GM23338 (cell line): ENCODE results near the gene KRTAP10-5. TPM values are rescaled to one million over a fixed set of nuclear protein-coding genes. Genes with fewer than 3 reads are reported as not detected.

ENCODE experiments used
- ATAC-seq: fragments of 200-7000 bp; cut with Tn5 transposase; 3 replicates; pipeline ENCODE4 v1.9.1; 2020
- DNase-seq: peaks from one replicate; pipeline ENCODE4 v3.0.0-alpha.2; 2015; ENCODE audit warnings: low spot score
- H2AFZ ChIP-seq: fragments of 200-600 bp; sonication (generic); 2 replicates; pipeline ENCODE4 v1.8.0; 2016; ENCODE audit warnings: antibody characterized with exemption, mild to moderate bottlenecking, moderate library complexity
- H3F3A ChIP-seq: fragments of 200-600 bp; sonication (generic); replicated peaks from 2 replicates; pipeline ENCODE4 v1.8.0; 2017; ENCODE audit warnings: antibody characterized with exemption, mixed run types, low read depth
- H3K27ac ChIP-seq: fragments of 200-600 bp; sonication (generic); 2 replicates; pipeline ENCODE4 v1.6.1; 2016; ENCODE audit warnings: low read depth
- H3K27me3 ChIP-seq: fragments of 200-600 bp; sonication (generic); 2 replicates; pipeline ENCODE4 v1.8.0; 2016; ENCODE audit warnings: mild to moderate bottlenecking, mixed run types, moderate library complexity; ENCODE audit not compliant: insufficient read depth
- H3K36me3 ChIP-seq: fragments of 200-600 bp; sonication (generic); 2 replicates; pipeline ENCODE4 v1.8.0; 2016; ENCODE audit warnings: mild to moderate bottlenecking; ENCODE audit not compliant: insufficient read depth
- H3K4me1 ChIP-seq: fragments of 200-600 bp; sonication (generic); 2 replicates; pipeline ENCODE4 v1.8.0; 2016; ENCODE audit warnings: mild to moderate bottlenecking, moderate library complexity; ENCODE audit not compliant: insufficient read depth
- H3K4me2 ChIP-seq: fragments of 200-600 bp; sonication (generic); 2 replicates; pipeline ENCODE4 v1.7.1; 2017; ENCODE audit warnings: mixed run types
- H3K4me3 ChIP-seq: fragments of 200-600 bp; sonication (generic); 2 replicates; pipeline ENCODE4 v1.6.1; 2016; ENCODE audit warnings: mixed run types
- H3K79me2 ChIP-seq: fragments of 200-600 bp; sonication (generic); replicated peaks from 2 replicates; pipeline ENCODE4 v1.8.0; 2017; ENCODE audit warnings: mild to moderate bottlenecking; ENCODE audit not compliant: insufficient read depth
- H3K9me2 ChIP-seq: fragments of 200-600 bp; sonication (generic); 2 replicates; pipeline ENCODE4 v1.8.0; 2017; ENCODE audit not compliant: insufficient read depth
- H4K20me1 ChIP-seq: fragments of 200-600 bp; sonication (generic); replicated peaks from 2 replicates; pipeline ENCODE4 v1.8.0; 2017; ENCODE audit warnings: mild to moderate bottlenecking; ENCODE audit not compliant: insufficient read depth
- H3K27ac Mint-ChIP-seq: 2 replicates; pipeline ENCODE4 v1.8.0; 2020; ENCODE audit warnings: inconsistent platforms, mild to moderate bottlenecking, moderate library complexity, mixed read lengths
- H3K27me3 Mint-ChIP-seq: 3 replicates; pipeline ENCODE4 v1.8.0; 2022; ENCODE audit warnings: low read depth, mild to moderate bottlenecking, moderate library complexity, mixed read lengths, inconsistent platforms; ENCODE audit not compliant: insufficient read depth, poor library complexity
- H3K36me3 Mint-ChIP-seq: 3 replicates; pipeline ENCODE4 v1.8.0; 2021; ENCODE audit warnings: low read depth, mild to moderate bottlenecking, inconsistent platforms, moderate library complexity, mixed read lengths
- H3K4me1 Mint-ChIP-seq: 3 replicates; pipeline ENCODE4 v1.8.0; 2020; ENCODE audit warnings: mild to moderate bottlenecking, inconsistent platforms, mixed read lengths
- H3K4me3 Mint-ChIP-seq: 3 replicates; pipeline ENCODE4 v1.8.0; 2021; ENCODE audit warnings: moderate library complexity, mild to moderate bottlenecking, inconsistent platforms, mixed read lengths
- H3K9me3 Mint-ChIP-seq: 3 replicates; pipeline ENCODE4 v1.8.0; 2020; ENCODE audit warnings: moderate library complexity, mild to moderate bottlenecking, inconsistent platforms, mixed read lengths
- CREB1 ChIP-seq: fragments of 250-450 bp; sonication (Bioruptor Pico); IDR thresholded peaks from 2 replicates; pipeline ENCODE4 v1.5.0; 2020; ENCODE audit warnings: low read depth, mild to moderate bottlenecking, moderate library complexity
- CTCF ChIP-seq, 2 experiments: fragments of 200-600 bp in 1 of 2; sonication (generic) in 1 of 2; conservative IDR thresholded peaks; 2 replicates each; pipeline versions ENCODE4 v1.5.1 to v1.6.1; 2016 to 2017; ENCODE audit warnings: antibody characterized with exemption in 2 of 2, low read depth in 2 of 2, mild to moderate bottlenecking in 2 of 2, moderate library complexity in 1 of 2
- ETS1 ChIP-seq: IDR thresholded peaks from 2 replicates; pipeline ENCODE4 v1.6.1; 2016; ENCODE audit warnings: antibody characterized with exemption
- EZH2 ChIP-seq: fragments of 200-600 bp; sonication (generic); IDR thresholded peaks from one replicate; pipeline ENCODE4 v1.8.0; 2017; ENCODE audit warnings: antibody characterized with exemption, mild to moderate bottlenecking, low read depth; ENCODE audit not compliant: unreplicated experiment
- EZH2phosphoT487 ChIP-seq: fragments of 200-600 bp; sonication (generic); IDR thresholded peaks from one replicate; pipeline ENCODE4 v1.8.1; 2018; ENCODE audit warnings: antibody characterized with exemption; ENCODE audit not compliant: unreplicated experiment
- NANOG ChIP-seq: IDR thresholded peaks from 2 replicates; pipeline ENCODE4 v1.6.1; 2016; ENCODE audit warnings: antibody characterized with exemption, borderline replicate concordance
- POLR2AphosphoS5 ChIP-seq: IDR thresholded peaks from 2 replicates; pipeline ENCODE4 v1.6.1; 2016; ENCODE audit warnings: antibody characterized with exemption, low read depth
- STAT1 ChIP-seq: IDR thresholded peaks from one replicate; pipeline ENCODE4 v1.6.1; 2016; ENCODE audit warnings: antibody characterized with exemption; ENCODE audit not compliant: unreplicated experiment
- ZNF114 ChIP-seq: fragments of 250-450 bp; sonication (Bioruptor Pico); IDR thresholded peaks from 2 replicates; pipeline ENCODE4 v1.5.0; 2020; ENCODE audit warnings: mild to moderate bottlenecking, moderate library complexity
- ZNF331 ChIP-seq: fragments of 250-450 bp; sonication (Bioruptor Pico); IDR thresholded peaks from 2 replicates; pipeline ENCODE4 v1.5.0; 2020; ENCODE audit warnings: low read depth, mild to moderate bottlenecking, moderate library complexity
- ZNF462 ChIP-seq: fragments of 250-450 bp; sonication (Bioruptor Pico); IDR thresholded peaks from 2 replicates; pipeline ENCODE4 v1.5.0; 2020; ENCODE audit warnings: mild to moderate bottlenecking, moderate library complexity
- polyA plus RNA-seq: library from polyadenylated mRNA; unstranded; fragments of >200 nt; fragmentation: Nextera tagmentation; extraction: Ambion mirVana; gene quantifications from 2 replicates; pipeline ENCODE4 v1.2.1, GENCODE V29; 2016
- total RNA-seq: library from RNA; depleted of rRNA; stranded (reverse); fragments of >200 nt; shearing (Covaris generic); gene quantifications from 2 replicates; pipeline ENCODE4 v1.2.3, GENCODE V29; 2014

The KRTAP10-5 gene
- total and polyA plus RNA-seq, 2 experiments from 2014 or later: not detected

DNA sequence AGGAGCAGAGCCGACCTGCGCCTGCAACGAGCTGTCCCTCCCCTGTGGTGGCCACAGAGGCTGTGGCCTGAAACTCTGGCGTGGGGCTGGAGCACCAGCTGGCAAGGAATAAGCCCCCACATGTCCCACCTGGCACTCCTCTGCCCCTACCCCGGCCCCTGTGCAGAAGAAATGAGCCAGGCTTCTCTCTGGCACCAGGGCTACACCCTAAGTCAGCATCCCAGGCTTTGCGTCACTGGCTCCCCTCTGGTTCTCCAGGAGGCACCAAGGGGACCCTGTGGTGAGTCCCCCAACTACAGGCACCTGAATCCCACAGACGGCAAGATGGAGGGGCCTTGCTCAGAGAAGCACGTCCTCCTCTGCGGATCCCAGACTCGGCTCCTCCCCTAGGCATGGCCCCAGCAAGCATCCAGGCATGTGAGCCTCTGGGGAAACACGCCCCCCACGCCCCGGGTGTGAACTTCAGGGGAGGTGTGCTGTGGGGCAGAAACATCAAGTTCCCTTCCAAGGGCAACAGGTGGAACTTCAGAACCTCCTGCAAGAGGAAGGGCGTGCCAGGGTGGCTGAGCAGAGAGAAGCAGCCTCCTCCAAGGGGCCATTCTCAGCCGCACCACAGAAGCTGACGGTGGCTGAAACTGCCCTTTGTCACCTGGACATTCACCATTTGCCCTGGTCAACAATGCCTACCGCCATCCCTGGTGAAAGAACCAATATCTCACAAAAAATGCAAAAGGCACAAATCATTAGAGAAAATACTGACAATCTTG, 22.9 kb upstream of the KRTAP10-5 start:
- Mint-ChIP-seq H3K27ac (no peak overlapping the region), H3K4me3 (no peak overlapping the region), H3K4me1 (peaks cover 16% of the 10 kb centered on the region), H3K9me3 (peaks cover 11% of the 10 kb centered on the region), H3K36me3 (no peaks in the 10 kb centered on the region; the same call in 2 of the 3 replicates), H3K27me3 (peaks cover 11% of the 10 kb centered on the region)
- no peaks in the 10 kb centered on the region for H3K4me1 ChIP-seq
- no peaks in the 10 kb centered on the region for H3F3A ChIP-seq
- no peaks in the 10 kb centered on the region for H3K79me2 ChIP-seq
- no peaks in the 10 kb centered on the region for H3K9me2 ChIP-seq
- H3K4me3 ChIP-seq: no peak overlapping the region
- no peak overlapping the region for H3K27ac ChIP-seq
- H4K20me1 ChIP-seq: no peaks in the 10 kb centered on the region
- TF ChIP-seq EZH2: no peak
- no peaks in the 10 kb centered on the region for H3K36me3 ChIP-seq
- DNase-seq (no peak), ATAC-seq (no peak)
- no peak overlapping the region; the same call in 1 of the 2 replicates for H2AFZ ChIP-seq
- H3K4me2 ChIP-seq: no peak overlapping the region
- H3K27me3 ChIP-seq: no peaks in the 10 kb centered on the region

DNA sequence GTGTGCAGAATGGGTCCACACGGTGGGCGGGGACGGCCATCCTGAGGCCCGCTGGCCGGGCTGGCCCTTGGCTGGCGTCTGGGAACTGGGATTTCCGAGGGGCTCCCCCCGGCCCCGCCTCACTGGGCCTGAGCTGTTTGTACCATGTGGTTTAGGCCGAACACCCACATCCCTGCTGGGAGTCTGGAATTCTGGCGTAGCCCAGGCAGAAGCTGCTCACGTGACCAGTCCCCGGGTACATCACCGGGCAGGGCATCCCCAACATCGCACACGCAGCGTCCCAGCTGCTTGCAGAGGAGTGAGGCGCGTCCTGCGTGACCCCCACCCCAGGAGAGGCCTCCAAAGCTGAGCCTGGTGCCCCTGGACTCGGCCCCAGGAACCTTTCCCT, 22.1 kb upstream of the KRTAP10-5 start:
- no peaks in the 10 kb centered on the region for H3F3A ChIP-seq
- H4K20me1 ChIP-seq: no peaks in the 10 kb centered on the region
- H2AFZ ChIP-seq: no peak overlapping the region
- Mint-ChIP-seq H3K27ac (no peak overlapping the region), H3K4me1 (peaks cover 22% of the 10 kb centered on the region), H3K4me3 (no peak overlapping the region), H3K27me3 (peaks cover 11% of the 10 kb centered on the region), H3K36me3 (no peaks in the 10 kb centered on the region; the same call in 2 of the 3 replicates), H3K9me3 (peaks cover 11% of the 10 kb centered on the region)
- H3K9me2 ChIP-seq: no peaks in the 10 kb centered on the region
- peaks cover 3% of the 10 kb centered on the region; the same call in 1 of the 2 replicates for H3K4me1 ChIP-seq
- no peak for DNase-seq
- no peak for ATAC-seq
- H3K4me3 ChIP-seq: no peak overlapping the region
- H3K4me2 ChIP-seq: no peak overlapping the region
- H3K36me3 ChIP-seq: no peaks in the 10 kb centered on the region
- no peaks in the 10 kb centered on the region for H3K27me3 ChIP-seq
- H3K27ac ChIP-seq: no peak overlapping the region
- H3K79me2 ChIP-seq: no peaks in the 10 kb centered on the region
- TF ChIP-seq CREB1 (CRISPR knock-in tag) (no peak), CTCF (conservative IDR thresholded peaks at IDR 0.05; ENCODE audit: low read depth in 2 of 2) (no peak), ETS1 (no peak), NANOG (no peak), ZNF114 (no peak), STAT1 (no peak), EZH2 (no peak), ZNF462 (no peak), POLR2AphosphoS5 (no peak), ZNF331 (CRISPR knock-in tag) (no peak), EZH2phosphoT487 (no peak)
